Liver (tissue), 9 donors: ENCODE data around the gene TNXB. TPM values are rescaled to one million over a fixed set of nuclear protein-coding genes. Genes with fewer than 3 reads are reported as not detected.
"Not testable (repeated sequence)": the region's sequence is repeated elsewhere in the genome, so short reads cannot be mapped to it uniquely, and the experiment has no call there.

Experiments used
- DNase-seq: peaks from one replicate; pipeline ENCODE4 v3.0.0-alpha.2; 2017; ENCODE audit warnings: low spot score
- H3K27ac ChIP-seq, 2 donors: one replicate each; pipeline ENCODE4 v1.7.0; 2013; ENCODE audit warnings: inconsistent platforms in 2 of 2, low read length in 2 of 2, control low read depth in 1 of 2, low read depth in 1 of 2, mild to moderate bottlenecking in 1 of 2
- H3K27me3 ChIP-seq, 4 donors: one replicate each; pipeline versions ENCODE4 v1.6.1 to v1.7.0; 2013; ENCODE audit warnings: low read length in 3 of 4, inconsistent platforms in 1 of 4, mild to moderate bottlenecking in 1 of 4, moderate library complexity in 1 of 4; ENCODE audit not compliant: control insufficient read depth in 4 of 4, insufficient read depth in 4 of 4
- H3K36me3 ChIP-seq, 4 donors: one replicate each; pipeline versions ENCODE4 v1.6.1 to v1.7.0; 2013; ENCODE audit warnings: low read length in 3 of 4, mild to moderate bottlenecking in 3 of 4, low read depth in 1 of 4, moderate library complexity in 1 of 4; ENCODE audit not compliant: control insufficient read depth in 4 of 4, insufficient read depth in 3 of 4
- H3K4me1 ChIP-seq, 4 donors: one replicate each; pipeline versions ENCODE4 v1.6.1 to v1.7.0; 2013; ENCODE audit warnings: low read length in 3 of 4, mild to moderate bottlenecking in 3 of 4, moderate library complexity in 1 of 4; ENCODE audit not compliant: control insufficient read depth in 4 of 4, insufficient read depth in 4 of 4
- H3K4me3 ChIP-seq, 3 donors: one replicate each; pipeline versions ENCODE4 v1.6.1 to v1.7.0; 2013; ENCODE audit warnings: low read length in 3 of 3, control low read depth in 1 of 3, low read depth in 1 of 3, mild to moderate bottlenecking in 1 of 3
- H3K9ac ChIP-seq, 2 donors: one replicate each; pipeline ENCODE4 v1.7.0; 2013; ENCODE audit warnings: low read length in 2 of 2, mild to moderate bottlenecking in 2 of 2, moderate library complexity in 2 of 2, control low read depth in 1 of 2, low read depth in 1 of 2
- H3K9me3 ChIP-seq, 4 donors: one replicate each; pipeline versions ENCODE4 v1.6.1 to v1.7.0; 2013; ENCODE audit warnings: low read length in 3 of 4; ENCODE audit not compliant: control insufficient read depth in 4 of 4
- EGR1 ChIP-seq, 2 donors: IDR thresholded peaks; 2 replicates each; pipeline ENCODE4 v1.6.1; 2016 to 2018; ENCODE audit warnings: antibody characterized with exemption in 2 of 2, low read depth in 2 of 2
- FOXA1 ChIP-seq: IDR thresholded peaks from 2 replicates; pipeline ENCODE4 v1.6.1; 2016; ENCODE audit warnings: antibody characterized with exemption
- FOXA2 ChIP-seq: IDR thresholded peaks from 2 replicates; pipeline ENCODE4 v1.6.1; 2016; ENCODE audit warnings: antibody characterized with exemption
- GABPA ChIP-seq, 2 donors: IDR thresholded peaks in 1 of 2; conservative IDR thresholded peaks in 1 of 2; 2 replicates each; pipeline ENCODE4 v1.6.1; 2016; ENCODE audit warnings: antibody characterized with exemption in 2 of 2, mild to moderate bottlenecking in 1 of 2, moderate library complexity in 1 of 2
- HNF4A ChIP-seq, 2 donors: conservative IDR thresholded peaks; 2 replicates each; pipeline ENCODE4 v1.6.1; 2016; ENCODE audit warnings: antibody characterized with exemption in 2 of 2, mild to moderate bottlenecking in 2 of 2
- JUND ChIP-seq, 2 donors: IDR thresholded peaks; 2 replicates each; pipeline ENCODE4 v1.6.1; 2016; ENCODE audit warnings: antibody characterized with exemption in 2 of 2
- RXRA ChIP-seq, 2 donors: IDR thresholded peaks; 2 replicates each; pipeline ENCODE4 v1.6.1; 2017 to 2018; ENCODE audit warnings: antibody characterized with exemption in 2 of 2, mild to moderate bottlenecking in 1 of 2
- SP1 ChIP-seq: IDR thresholded peaks from 2 replicates; pipeline ENCODE4 v1.6.1; 2018; ENCODE audit warnings: antibody characterized with exemption, mild to moderate bottlenecking
- TAF1 ChIP-seq: conservative IDR thresholded peaks from 2 replicates; pipeline ENCODE4 v1.6.1; 2016; ENCODE audit warnings: antibody characterized with exemption, mild to moderate bottlenecking
- YY1 ChIP-seq: IDR thresholded peaks from 2 replicates; pipeline ENCODE4 v1.6.1; 2016; ENCODE audit warnings: antibody characterized with exemption, mild to moderate bottlenecking
- WGBS: extraction: QIAGEN DNeasy Blood & Tissue Kit; methylation state at CpG from one replicate; pipeline ENCODE4 v1.1.7; 2013; 5-methylcytosine and 5-hydroxymethylcytosine counted together
- polyA plus RNA-seq, 2 donors: library from polyadenylated mRNA; stranded (reverse) in 1 of 2; unstranded in 1 of 2; fragments of 200-250 nt in 1 of 2; fragments of >200 nt in 1 of 2; fragmentation: Nextera tagmentation in 1 of 2; extraction: Ambion mirVana in 1 of 2; gene quantifications; one replicate each; pipeline versions ENCODE4 v1.2.1 to v1.2.3, GENCODE V29; 2013 to 2015
- total RNA-seq, 2 donors: library from RNA; depleted of rRNA; stranded (reverse); fragments of >200 nt; gene quantifications; one replicate each; pipeline ENCODE4 v1.2.3, GENCODE V29; 2014
- TF ChIP-seq, protein P1 (sequence below): IDR thresholded peaks from 2 replicates; pipeline ENCODE4 v1.6.1; 2016; ENCODE audit warnings: antibody characterized with exemption
- TF ChIP-seq, protein P2 (sequence below): IDR thresholded peaks from 2 replicates; pipeline ENCODE4 v1.6.1; 2016; ENCODE audit warnings: antibody characterized with exemption
- TF ChIP-seq, protein P3 (sequence below): fragments of 150-350 bp; IDR thresholded peaks from 2 replicates; pipeline ENCODE4 v1.5.1; 2017; ENCODE audit warnings: improper control_type of control experiment, low read depth, low read length; ENCODE audit not compliant: missing input control
- TF ChIP-seq, protein P4 (sequence below): IDR thresholded peaks from 2 replicates; pipeline ENCODE4 v1.6.1; 2016; ENCODE audit warnings: antibody characterized with exemption, mild to moderate bottlenecking
- donor health status: healthy.
- donor health status: healthy.
- donor health status: healthy.
- donor health status: healthy.
- donor health status: healthy.

The TNXB gene
- total and polyA plus RNA-seq, 4 donors = 3.0 to 17.1 (median 5.6) TPM

DNA sequence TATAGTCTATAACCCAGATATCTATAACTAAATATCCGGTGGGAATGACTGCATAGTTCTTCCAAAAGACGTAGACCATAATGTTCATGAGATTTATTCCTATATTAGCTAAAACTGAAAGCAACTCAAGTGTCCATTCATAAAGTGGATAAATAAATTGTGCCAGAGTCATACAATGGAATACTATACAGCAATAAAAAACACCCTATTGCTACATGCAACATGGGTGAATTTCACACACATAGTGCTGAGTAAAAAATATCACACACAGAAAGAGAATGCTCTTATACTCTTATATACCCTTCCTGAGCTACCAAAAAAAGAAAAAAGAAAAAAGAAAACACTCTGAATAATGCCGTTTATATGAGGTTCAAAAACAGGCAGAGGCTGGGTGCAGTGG is 6.9 kb downstream of the TNXB start:
- H3K4me3 ChIP-seq = no peak overlapping the region
- H3K27me3 ChIP-seq = peaks cover 0 to 2% (median 0%) of the 10 kb centered on the region in 4 donors
- no peaks in the 10 kb centered on the region for H3K4me1 ChIP-seq
- H3K9ac ChIP-seq = no peak overlapping the region
- H3K9me3 ChIP-seq = no peaks in the 10 kb centered on the region
- H3K27ac ChIP-seq = no peak overlapping the region
- no peaks in the 10 kb centered on the region for H3K36me3 ChIP-seq
- DNase-seq = no peak
- TF ChIP-seq SP1 = no peak
- no peak for TF ChIP-seq RXRA (IDR thresholded peaks at IDR 0.05)
- TF ChIP-seq FOXA2 = no peak
- TF ChIP-seq, protein P1, sequence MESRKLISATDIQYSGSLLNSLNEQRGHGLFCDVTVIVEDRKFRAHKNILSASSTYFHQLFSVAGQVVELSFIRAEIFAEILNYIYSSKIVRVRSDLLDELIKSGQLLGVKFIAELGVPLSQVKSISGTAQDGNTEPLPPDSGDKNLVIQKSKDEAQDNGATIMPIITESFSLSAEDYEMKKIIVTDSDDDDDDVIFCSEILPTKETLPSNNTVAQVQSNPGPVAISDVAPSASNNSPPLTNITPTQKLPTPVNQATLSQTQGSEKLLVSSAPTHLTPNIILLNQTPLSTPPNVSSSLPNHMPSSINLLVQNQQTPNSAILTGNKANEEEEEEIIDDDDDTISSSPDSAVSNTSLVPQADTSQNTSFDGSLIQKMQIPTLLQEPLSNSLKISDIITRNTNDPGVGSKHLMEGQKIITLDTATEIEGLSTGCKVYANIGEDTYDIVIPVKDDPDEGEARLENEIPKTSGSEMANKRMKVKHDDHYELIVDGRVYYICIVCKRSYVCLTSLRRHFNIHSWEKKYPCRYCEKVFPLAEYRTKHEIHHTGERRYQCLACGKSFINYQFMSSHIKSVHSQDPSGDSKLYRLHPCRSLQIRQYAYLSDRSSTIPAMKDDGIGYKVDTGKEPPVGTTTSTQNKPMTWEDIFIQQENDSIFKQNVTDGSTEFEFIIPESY = no peak
- TF ChIP-seq, protein P2, sequence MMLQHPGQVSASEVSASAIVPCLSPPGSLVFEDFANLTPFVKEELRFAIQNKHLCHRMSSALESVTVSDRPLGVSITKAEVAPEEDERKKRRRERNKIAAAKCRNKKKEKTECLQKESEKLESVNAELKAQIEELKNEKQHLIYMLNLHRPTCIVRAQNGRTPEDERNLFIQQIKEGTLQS = no peak
- no peak for TF ChIP-seq TAF1
- no peak for TF ChIP-seq GABPA (IDR thresholded peaks at IDR 0.05 in 1 of 2, conservative IDR thresholded peaks at IDR 0.05 in 1 of 2)
- TF ChIP-seq FOXA1 = no peak
- TF ChIP-seq, protein P3, sequence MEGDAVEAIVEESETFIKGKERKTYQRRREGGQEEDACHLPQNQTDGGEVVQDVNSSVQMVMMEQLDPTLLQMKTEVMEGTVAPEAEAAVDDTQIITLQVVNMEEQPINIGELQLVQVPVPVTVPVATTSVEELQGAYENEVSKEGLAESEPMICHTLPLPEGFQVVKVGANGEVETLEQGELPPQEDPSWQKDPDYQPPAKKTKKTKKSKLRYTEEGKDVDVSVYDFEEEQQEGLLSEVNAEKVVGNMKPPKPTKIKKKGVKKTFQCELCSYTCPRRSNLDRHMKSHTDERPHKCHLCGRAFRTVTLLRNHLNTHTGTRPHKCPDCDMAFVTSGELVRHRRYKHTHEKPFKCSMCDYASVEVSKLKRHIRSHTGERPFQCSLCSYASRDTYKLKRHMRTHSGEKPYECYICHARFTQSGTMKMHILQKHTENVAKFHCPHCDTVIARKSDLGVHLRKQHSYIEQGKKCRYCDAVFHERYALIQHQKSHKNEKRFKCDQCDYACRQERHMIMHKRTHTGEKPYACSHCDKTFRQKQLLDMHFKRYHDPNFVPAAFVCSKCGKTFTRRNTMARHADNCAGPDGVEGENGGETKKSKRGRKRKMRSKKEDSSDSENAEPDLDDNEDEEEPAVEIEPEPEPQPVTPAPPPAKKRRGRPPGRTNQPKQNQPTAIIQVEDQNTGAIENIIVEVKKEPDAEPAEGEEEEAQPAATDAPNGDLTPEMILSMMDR = no peak
- TF ChIP-seq YY1 = no peak
- no peak for TF ChIP-seq EGR1 (IDR thresholded peaks at IDR 0.05; ENCODE audit: low read depth in 2 of 2)
- TF ChIP-seq, protein P4, sequence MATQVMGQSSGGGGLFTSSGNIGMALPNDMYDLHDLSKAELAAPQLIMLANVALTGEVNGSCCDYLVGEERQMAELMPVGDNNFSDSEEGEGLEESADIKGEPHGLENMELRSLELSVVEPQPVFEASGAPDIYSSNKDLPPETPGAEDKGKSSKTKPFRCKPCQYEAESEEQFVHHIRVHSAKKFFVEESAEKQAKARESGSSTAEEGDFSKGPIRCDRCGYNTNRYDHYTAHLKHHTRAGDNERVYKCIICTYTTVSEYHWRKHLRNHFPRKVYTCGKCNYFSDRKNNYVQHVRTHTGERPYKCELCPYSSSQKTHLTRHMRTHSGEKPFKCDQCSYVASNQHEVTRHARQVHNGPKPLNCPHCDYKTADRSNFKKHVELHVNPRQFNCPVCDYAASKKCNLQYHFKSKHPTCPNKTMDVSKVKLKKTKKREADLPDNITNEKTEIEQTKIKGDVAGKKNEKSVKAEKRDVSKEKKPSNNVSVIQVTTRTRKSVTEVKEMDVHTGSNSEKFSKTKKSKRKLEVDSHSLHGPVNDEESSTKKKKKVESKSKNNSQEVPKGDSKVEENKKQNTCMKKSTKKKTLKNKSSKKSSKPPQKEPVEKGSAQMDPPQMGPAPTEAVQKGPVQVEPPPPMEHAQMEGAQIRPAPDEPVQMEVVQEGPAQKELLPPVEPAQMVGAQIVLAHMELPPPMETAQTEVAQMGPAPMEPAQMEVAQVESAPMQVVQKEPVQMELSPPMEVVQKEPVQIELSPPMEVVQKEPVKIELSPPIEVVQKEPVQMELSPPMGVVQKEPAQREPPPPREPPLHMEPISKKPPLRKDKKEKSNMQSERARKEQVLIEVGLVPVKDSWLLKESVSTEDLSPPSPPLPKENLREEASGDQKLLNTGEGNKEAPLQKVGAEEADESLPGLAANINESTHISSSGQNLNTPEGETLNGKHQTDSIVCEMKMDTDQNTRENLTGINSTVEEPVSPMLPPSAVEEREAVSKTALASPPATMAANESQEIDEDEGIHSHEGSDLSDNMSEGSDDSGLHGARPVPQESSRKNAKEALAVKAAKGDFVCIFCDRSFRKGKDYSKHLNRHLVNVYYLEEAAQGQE = no peak
- TF ChIP-seq JUND (IDR thresholded peaks at IDR 0.05) = no peak
- TF ChIP-seq HNF4A (conservative IDR thresholded peaks at IDR 0.05) = no peak
- 77% methylated on average over 3 of the region's 3 CpGs for WGBS

DNA sequence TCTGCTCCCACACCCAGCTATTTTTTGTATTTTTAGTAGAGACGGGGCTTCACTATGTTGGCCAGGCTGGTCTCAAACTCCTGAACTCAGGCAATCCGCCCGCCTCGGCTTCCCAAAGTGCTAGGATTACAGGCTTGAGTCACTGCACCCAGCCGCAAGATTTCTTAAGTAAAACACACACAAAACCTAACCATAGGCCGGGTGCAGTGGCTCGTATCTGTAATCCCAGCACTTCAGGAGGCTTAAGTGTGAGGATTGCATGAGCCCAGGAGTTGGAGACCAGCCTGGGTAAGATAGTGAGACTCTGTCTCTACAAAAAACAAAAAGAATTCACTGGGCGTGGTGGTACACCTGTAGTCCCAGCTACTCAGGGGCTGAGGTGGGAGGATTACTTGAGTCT is 8.9 kb downstream of the TNXB start:
- not testable (repeated sequence) for H3K27ac ChIP-seq, H3K36me3 ChIP-seq, H3K9ac ChIP-seq, H3K9me3 ChIP-seq, DNase-seq, H3K4me3 ChIP-seq, H3K27me3 ChIP-seq, H3K4me1 ChIP-seq
- WGBS = 90% methylated on average over 8 of the region's 8 CpGs
